Parathyroid adenoma (tissue), 2 donors: Measurements from ENCODE around the gene METTL3.

Source experiments
- H2AFZ ChIP-seq: fragments of 300-600 bp; sonication (generic); one replicate; pipeline ENCODE4 v1.7.0; 2017; ENCODE audit warnings: antibody characterized with exemption, mild to moderate bottlenecking
- H3K27ac ChIP-seq: fragments of 300-600 bp; sonication (generic); one replicate; pipeline ENCODE4 v1.7.0; 2017
- H3K27me3 ChIP-seq: fragments of 300-600 bp; sonication (generic); one replicate; pipeline ENCODE4 v1.7.0; 2017; ENCODE audit warnings: low read length; ENCODE audit not compliant: control insufficient read depth, insufficient read depth
- H3K36me3 ChIP-seq: fragments of 300-600 bp; sonication (generic); one replicate; pipeline ENCODE4 v1.7.0; 2017; ENCODE audit warnings: low read length; ENCODE audit not compliant: control insufficient read depth, insufficient read depth
- H3K4me1 ChIP-seq: fragments of 300-600 bp; sonication (generic); one replicate; pipeline ENCODE4 v1.7.0; 2017; ENCODE audit warnings: control low read depth
- H3K4me2 ChIP-seq: fragments of 300-600 bp; sonication (generic); one replicate; pipeline ENCODE4 v1.7.0; 2017; ENCODE audit warnings: low read length
- H3K4me3 ChIP-seq: fragments of 300-600 bp; sonication (generic); one replicate; pipeline ENCODE4 v1.7.0; 2017; ENCODE audit warnings: low read depth, low read length
- H3K79me2 ChIP-seq: fragments of 300-600 bp; sonication (generic); one replicate; pipeline ENCODE4 v1.7.0; 2017; ENCODE audit warnings: control low read depth
- H3K9ac ChIP-seq: fragments of 300-600 bp; sonication (generic); one replicate; pipeline ENCODE4 v1.7.0; 2017; ENCODE audit warnings: mild to moderate bottlenecking
- H3K9me3 ChIP-seq: fragments of 300-600 bp; sonication (generic); one replicate; pipeline ENCODE4 v1.7.0; 2017; ENCODE audit warnings: low read length; ENCODE audit not compliant: control insufficient read depth
- CTCF ChIP-seq: fragments of 300-600 bp; sonication (generic); IDR thresholded peaks from one replicate; pipeline ENCODE4 v1.7.0; 2017; ENCODE audit warnings: antibody characterized with exemption, mild to moderate bottlenecking
- donor health status: primary hyperparathyroidism.

METTL3 gene

GRCh38 chr14:21523203-21523602 is 12.1 kb upstream of the METTL3 start:
- Histone ChIP-seq H3K27ac (no peak overlapping the region), H3K4me2 (no peak overlapping the region), H3K4me3 (no peak overlapping the region), H3K9me3 (no peaks in the 10 kb centered on the region), H3K36me3 (no peaks in the 10 kb centered on the region), H3K9ac (no peak overlapping the region), H3K27me3 (no peaks in the 10 kb centered on the region), H2AFZ (no peak overlapping the region), H3K4me1 (peaks cover 5% of the 10 kb centered on the region), H3K79me2 (no peaks in the 10 kb centered on the region)
- TF ChIP-seq CTCF, result no peak

GRCh38 chr14:21521501-21521900 is 10.4 kb upstream of the METTL3 start:
- no peak for TF ChIP-seq CTCF
- no peak overlapping the region for H3K9ac ChIP-seq
- H3K4me3 ChIP-seq, result no peak overlapping the region
- no peaks in the 10 kb centered on the region for H3K4me1 ChIP-seq
- no peak overlapping the region for H3K27ac ChIP-seq
- no peaks in the 10 kb centered on the region for H3K36me3 ChIP-seq
- H3K79me2 ChIP-seq, result no peaks in the 10 kb centered on the region
- H3K4me2 ChIP-seq, result no peak overlapping the region
- H3K27me3 ChIP-seq, result no peaks in the 10 kb centered on the region
- no peaks in the 10 kb centered on the region for H3K9me3 ChIP-seq
- H2AFZ ChIP-seq, result no peak overlapping the region

- Histone ChIP-seq H3K36me3 (no peaks in the 10 kb centered on the region), H3K4me1 (no peaks in the 10 kb centered on the region), H3K9me3 (no peaks in the 10 kb centered on the region), H3K79me2 (no peaks in the 10 kb centered on the region), H3K4me2 (no peak overlapping the region), H3K27ac (no peak overlapping the region), H3K27me3 (no peaks in the 10 kb centered on the region), H3K4me3 (no peak overlapping the region), H3K9ac (no peak overlapping the region), H2AFZ (no peak overlapping the region)
- no peak for TF ChIP-seq CTCF
Observed at GRCh38 chr14:21520767-21521166, 9.6 kb upstream of the METTL3 start.

GRCh38 chr14:21518725-21519124 is 7.6 kb upstream of the METTL3 start:
- H3K4me2 ChIP-seq, result no peak overlapping the region
- no peaks in the 10 kb centered on the region for H3K79me2 ChIP-seq
- H3K4me3 ChIP-seq, result no peak overlapping the region
- H3K27ac ChIP-seq, result no peak overlapping the region
- no peak overlapping the region for H2AFZ ChIP-seq
- no peak overlapping the region for H3K9ac ChIP-seq
- no peaks in the 10 kb centered on the region for H3K4me1 ChIP-seq
- no peak for TF ChIP-seq CTCF
- no peaks in the 10 kb centered on the region for H3K27me3 ChIP-seq
- H3K9me3 ChIP-seq, result no peaks in the 10 kb centered on the region
- no peaks in the 10 kb centered on the region for H3K36me3 ChIP-seq

- peak overlapping the region; percentile 16 for H2AFZ ChIP-seq
- no peak overlapping the region for H3K27ac ChIP-seq
- peaks cover 4% of the 10 kb centered on the region for H3K4me1 ChIP-seq
- H3K9ac ChIP-seq, result no peak overlapping the region
- H3K79me2 ChIP-seq, result peaks cover 8% of the 10 kb centered on the region
- no peaks in the 10 kb centered on the region for H3K36me3 ChIP-seq
- no peaks in the 10 kb centered on the region for H3K9me3 ChIP-seq
- H3K27me3 ChIP-seq, result no peaks in the 10 kb centered on the region
- no peak overlapping the region for H3K4me2 ChIP-seq
- TF ChIP-seq CTCF, result no peak
- H3K4me3 ChIP-seq, result no peak overlapping the region
Observed at GRCh38 chr14:21514341-21514740, 3.2 kb upstream of the METTL3 start.
